Measurements from ENCODE around the gene MS4A15. TPM values are rescaled to one million over a fixed set of nuclear protein-coding genes. Genes with fewer than 3 reads are reported as not detected.
"Not testable (repeated sequence)": the region's sequence is repeated elsewhere in the genome, so short reads cannot be mapped to it uniquely, and the experiment has no call there.

MS4A15 gene
- total and polyA plus RNA-seq, 7 donors = 0.04 TPM; not detected in 6

GRCh38 chr11:60821827-60822599, 65.3 kb downstream of the MS4A15 start:
- no peaks in the 10 kb centered on the region for H3K4me1 ChIP-seq
- intact Hi-C loops (cut with DNase I) = no loop called here
- H3K4me3 ChIP-seq = no peak overlapping the region
- no peaks in the 10 kb centered on the region for H3K36me3 ChIP-seq
- no peak overlapping the region for H3K27ac ChIP-seq
- no peaks in the 10 kb centered on the region for H3K27me3 ChIP-seq
- peaks cover 0 to 6% (median 3%) of the 10 kb centered on the region in 4 donors for H3K9me3 ChIP-seq
- TF ChIP-seq EP300 (IDR thresholded peaks at IDR 0.05) = no peak
- TF ChIP-seq CTCF (IDR thresholded peaks at IDR 0.05) = no peak
- no peak for TF ChIP-seq POLR2AphosphoS5 (IDR thresholded peaks at IDR 0.05)
- no peak for TF ChIP-seq POLR2A (IDR thresholded peaks at IDR 0.05)
- no peak for DNase-seq
- WGBS, 2 donors = 60 to 84% methylated on average over 15 of the region's 15 CpGs

GRCh38 chr11:60823745-60824306, 67.2 kb downstream of the MS4A15 start:
- intact Hi-C loops (cut with DNase I); H3K27me3 ChIP-seq; H3K27ac ChIP-seq; H3K4me1 ChIP-seq; DNase-seq; H3K4me3 ChIP-seq; H3K9me3 ChIP-seq; H3K36me3 ChIP-seq: not testable (repeated sequence)
- 93 to 96% methylated on average over 5 of the region's 5 CpGs for WGBS, 2 donors

- no peaks in the 10 kb centered on the region for H3K36me3 ChIP-seq
- no peak overlapping the region for H3K27ac ChIP-seq
- DNase-seq = no peak
- H3K4me1 ChIP-seq = no peaks in the 10 kb centered on the region
- intact Hi-C loops (cut with DNase I) = no loop called here
- H3K4me3 ChIP-seq = no peak overlapping the region
- WGBS, 2 donors = 90 to 92% methylated on average over 5 of the region's 5 CpGs
- no peak for TF ChIP-seq CTCF (IDR thresholded peaks at IDR 0.05)
- TF ChIP-seq EP300 (IDR thresholded peaks at IDR 0.05) = no peak
- TF ChIP-seq POLR2AphosphoS5 (IDR thresholded peaks at IDR 0.05) = no peak
- TF ChIP-seq POLR2A (IDR thresholded peaks at IDR 0.05) = no peak
- H3K9me3 ChIP-seq = no peaks in the 10 kb centered on the region
- H3K27me3 ChIP-seq = no peaks in the 10 kb centered on the region
Observed at GRCh38 chr11:60825118-60825517, 68.5 kb downstream of the MS4A15 start.

GRCh38 chr11:60825790-60826189, 69.1 kb downstream of the MS4A15 start:
- Histone ChIP-seq H3K4me3 (no peak overlapping the region), H3K4me1 (no peaks in the 10 kb centered on the region), H3K9me3 (no peaks in the 10 kb centered on the region), H3K36me3 (no peaks in the 10 kb centered on the region), H3K27me3 (no peaks in the 10 kb centered on the region), H3K27ac (no peak overlapping the region)
- intact Hi-C loops (cut with DNase I) = no loop called here
- TF ChIP-seq POLR2AphosphoS5 (IDR thresholded peaks at IDR 0.05) (no peak), CTCF (IDR thresholded peaks at IDR 0.05) (no peak), POLR2A (IDR thresholded peaks at IDR 0.05) (no peak), EP300 (IDR thresholded peaks at IDR 0.05) (no peak)
- WGBS, 2 donors = 73 to 77% methylated on average over 6 of the region's 6 CpGs
- DNase-seq = no peak

Other genes with a start within 250 kb of the MS4A15 start
- not detected for gene MS4A13, start 241.5 kb upstream of the MS4A15 start, total RNA-seq
- not detected for gene MS4A13, start 241.5 kb upstream of the MS4A15 start, polyA plus RNA-seq
- not detected for gene MS4A8, start 57.3 kb upstream of the MS4A15 start, total RNA-seq
- 1 to 10 TPM; 3.6 to 9.6 (median 4.4) TPM for gene MS4A8, start 57.3 kb upstream of the MS4A15 start, polyA plus RNA-seq
- gene MS4A18, start 32.1 kb upstream of the MS4A15 start, total RNA-seq = not detected
- gene MS4A18, start 32.1 kb upstream of the MS4A15 start, polyA plus RNA-seq = under 1 TPM in 1 of 3 donors, not detected in 2; 0.10 TPM
- gene MS4A10, start 28.5 kb downstream of the MS4A15 start, total RNA-seq = not detected
- not detected for gene MS4A10, start 28.5 kb downstream of the MS4A15 start, polyA plus RNA-seq
- 10 to 100 TPM in 2 of 4 donors, 1 to 10 TPM in 2; 8.6 to 12.0 (median 10.8) TPM for gene CCDC86, start 85.2 kb downstream of the MS4A15 start, total RNA-seq
- 10 to 100 TPM in 1 of 3 donors, 1 to 10 TPM in 2; 4.8 to 24.0 (median 9.0) TPM for gene CCDC86, start 85.2 kb downstream of the MS4A15 start, polyA plus RNA-seq
- gene PTGDR2, start 99.1 kb downstream of the MS4A15 start, total RNA-seq = under 1 TPM in 3 of 4 donors, not detected in 1; 0.27 to 0.83 (median 0.71) TPM
- 1 to 10 TPM in 2 of 3 donors, under 1 TPM in 1; 0.60 to 2.2 (median 1.4) TPM for gene PTGDR2, start 99.1 kb downstream of the MS4A15 start, polyA plus RNA-seq
- not detected for gene ZP1, start 110.7 kb downstream of the MS4A15 start, total RNA-seq
- gene ZP1, start 110.7 kb downstream of the MS4A15 start, polyA plus RNA-seq = under 1 TPM in 1 of 3 donors, not detected in 2; 0.15 TPM
- gene PRPF19, start 149.7 kb downstream of the MS4A15 start, total RNA-seq = 10 to 100 TPM; 37.1 to 52.5 (median 38.9) TPM
- 10 to 100 TPM; 41.2 to 92.3 (median 42.0) TPM for gene PRPF19, start 149.7 kb downstream of the MS4A15 start, polyA plus RNA-seq
- gene TMEM109, start 157.3 kb downstream of the MS4A15 start, total RNA-seq = 100 to 1,000 TPM in 2 of 4 donors, 10 to 100 TPM in 2; 86.2 to 115 (median 98.4) TPM
- 10 to 100 TPM; 16.2 to 57.7 (median 17.3) TPM for gene TMEM109, start 157.3 kb downstream of the MS4A15 start, polyA plus RNA-seq
- 10 to 100 TPM in 1 of 4 donors, 1 to 10 TPM in 2, under 1 TPM in 1; 0.49 to 17.4 (median 2.9) TPM for gene TMEM132A, start 167.6 kb downstream of the MS4A15 start, total RNA-seq
- gene TMEM132A, start 167.6 kb downstream of the MS4A15 start, polyA plus RNA-seq = 1 to 10 TPM in 2 of 3 donors, under 1 TPM in 1; 0.60 to 8.5 (median 2.3) TPM
- gene SLC15A3, start 195.3 kb downstream of the MS4A15 start, total RNA-seq = 10 to 100 TPM; 12.8 to 43.9 (median 28.6) TPM
- gene SLC15A3, start 195.3 kb downstream of the MS4A15 start, polyA plus RNA-seq = 10 to 100 TPM; 13.8 to 32.0 (median 21.3) TPM
- 1 to 10 TPM in 2 of 4 donors, under 1 TPM in 1, not detected in 1; 0.81 to 1.9 (median 1.2) TPM for gene CD6, start 214.8 kb downstream of the MS4A15 start, total RNA-seq
- 10 to 100 TPM in 1 of 3 donors, under 1 TPM in 2; under 0.01 to 14.1 (median 0.23) TPM for gene CD6, start 214.8 kb downstream of the MS4A15 start, polyA plus RNA-seq

All from sigmoid colon (tissue), 7 donors.